Pancreas (tissue), 10 donors: ENCODE results near the gene ABCC8. TPM values are rescaled to one million over a fixed set of nuclear protein-coding genes. Genes with fewer than 3 reads are reported as not detected.

Source experiments
- ATAC-seq, 4 donors: fragments of 200-7000 bp; cut with Tn5 transposase; one replicate each; pipeline versions ENCODE4 v1.8.0 to v1.9.1; 2020; ENCODE audit warnings: mild to moderate bottlenecking in 4 of 4, moderate library complexity in 4 of 4
- DNase-seq, 6 donors: peaks; one replicate each; pipeline ENCODE4 v3.0.0-alpha.2; 2020
- FAIRE-seq: peaks from 2 replicates; lab custom pipeline; 2012; peaks lifted over from hg19 to GRCh38; lab: Jason Lieb, UNC
- H3K27ac ChIP-seq, 4 donors: fragments of 200-600 bp; sonication (generic); 1 replicate in 3 of 4; 2 replicates in 1 of 4; pipeline versions ENCODE4 v1.5.0 to v1.8.0; 2020
- H3K27me3 ChIP-seq, 4 donors: fragments of 200-600 bp; one replicate each; pipeline ENCODE4 v1.8.0; 2021
- H3K36me3 ChIP-seq, 3 donors: fragments of 200-600 bp; sonication (generic) in 1 of 3; one replicate each; pipeline versions ENCODE4 v1.5.0 to v1.8.0; 2020 to 2021
- H3K4me1 ChIP-seq, 3 donors: fragments of 200-600 bp; one replicate each; pipeline ENCODE4 v1.8.0; 2021
- H3K4me3 ChIP-seq, 4 donors: fragments of 200-600 bp; sonication (generic) in 2 of 4; one replicate each; pipeline versions ENCODE4 v1.5.0 to v1.8.0; 2020 to 2021
- H3K9me3 ChIP-seq, 4 donors: fragments of 200-600 bp; one replicate each; pipeline ENCODE4 v1.8.0; 2021
- WGBS, 2 donors: extraction: QIAGEN DNeasy Blood & Tissue Kit; methylation state at CpG; one replicate each; pipeline ENCODE4 v1.1.7; 2013; 5-methylcytosine and 5-hydroxymethylcytosine counted together
- intact Hi-C, 3 donors: fragments of 100-400 bp; cut with DNase I; formaldehyde crosslinking; loops; one replicate each; pipeline versions ENCODE4 v1.11.1 to v1.14.2; 2022
- polyA plus RNA-seq, 2 donors: library from polyadenylated mRNA; stranded (reverse); fragments of 200-250 nt; gene quantifications; one replicate each; pipeline ENCODE4 v1.2.3, GENCODE V29; 2013
- total RNA-seq, 6 donors: library from RNA; stranded (reverse); fragmentation: NEBNext Ultra II Directional in 4 of 6; extraction: Animal tissue kit (Norgen Biotek cat#: 25700) in 4 of 6; gene quantifications; one replicate each; pipeline versions ENCODE4 v1.2.1 to v1.2.4, GENCODE V29; 2021 to 2023
- TF ChIP-seq, protein P1 (sequence below), 4 donors: fragments of 200-600 bp; sonication (generic) in 3 of 4; IDR thresholded peaks; one replicate each; pipeline versions ENCODE4 v1.5.0 to v1.8.0; 2021; ENCODE audit warnings: antibody characterized with exemption in 4 of 4
- donor health status: healthy with polysubstance abuse.
- donor health status: DM: no; HTN: no; CAD: no; lungs with moderate emphysema.
- donor health status: DM: no; HTN: no; CAD: no.
- donor health status: control.
- donor health status: control.
- donor health status: Bipolar disorder and iron deficiency.
- donor health status: DM: yes; HTN: yes; CAD: no.
- donor health status: DM: no; HTN: no; CAD: no.
- donor health status: DM: no; HTN: no; CAD: no.
- donor health status: DM: yes; HTN: yes; CAD: no.

Gene ABCC8
- total and polyA plus RNA-seq, 8 donors, result 14.9 to 917 (median 53.2) TPM

DNA sequence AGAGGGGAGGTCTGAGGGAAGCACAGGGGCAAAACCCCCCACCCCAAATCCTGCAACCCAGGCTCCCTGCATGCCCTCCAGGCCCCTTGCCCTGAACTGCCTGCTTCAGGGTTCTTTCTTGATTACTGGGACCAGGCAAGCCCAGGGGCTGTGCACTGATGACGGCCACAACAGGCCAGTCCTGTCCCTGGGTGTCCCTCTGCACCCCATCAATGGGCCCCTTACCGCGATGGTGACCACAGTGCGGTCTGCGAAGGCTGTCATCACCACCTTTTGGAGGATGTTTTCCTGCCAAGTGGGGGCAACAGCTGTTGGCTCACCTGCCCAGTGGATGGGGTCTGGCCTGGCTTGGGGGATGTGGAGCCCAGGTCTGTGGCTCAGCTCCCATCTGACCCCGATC is 83.2 kb downstream of the ABCC8 start:
- FAIRE-seq, result no peak
- intact Hi-C loops, result loop anchor here in 1 of 3 donors (10.0 kb wide), 1 partner anchor 101 kb away; no protein-coding TSS in a partner anchor
- WGBS, 2 donors, result 91 to 97% methylated on average over 6 of the region's 6 CpGs

DNA sequence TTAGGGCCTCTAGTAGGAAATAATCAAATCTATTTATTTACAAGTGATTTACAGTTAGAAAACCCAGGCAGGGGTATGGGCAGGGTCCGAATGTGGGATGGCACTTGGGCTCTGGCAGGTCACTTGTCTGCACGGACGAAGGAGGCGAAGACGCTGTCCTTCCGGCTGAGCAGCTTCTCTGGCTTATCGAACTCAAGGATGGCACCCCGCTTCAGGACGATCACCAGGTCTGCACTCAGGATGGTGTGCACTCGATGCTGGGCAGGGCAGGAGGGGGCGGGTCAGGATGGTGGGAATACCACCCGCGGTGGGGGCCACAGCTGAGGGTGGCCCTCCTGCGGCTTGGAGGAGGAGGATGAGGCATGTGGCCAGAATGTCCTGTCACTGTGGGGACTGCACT is 83.8 kb downstream of the ABCC8 start:
- no peaks in the 10 kb centered on the region for H3K36me3 ChIP-seq
- H3K9me3 ChIP-seq, result no peaks in the 10 kb centered on the region
- intact Hi-C loops, result loop anchor here in 1 of 3 donors (10.0 kb wide), 1 partner anchor 102 kb away; no protein-coding TSS in a partner anchor
- WGBS, 2 donors, result 89 to 92% methylated on average over 11 to 14 of the region's 14 CpGs
- DNase-seq (no peak), FAIRE-seq (no peak), ATAC-seq (no peak)
- H3K27ac ChIP-seq, result no peak overlapping the region
- H3K27me3 ChIP-seq, result no peaks in the 10 kb centered on the region
- H3K4me1 ChIP-seq, result peaks cover 0 to 4% (median 0%) of the 10 kb centered on the region in 3 donors
- no peak overlapping the region for H3K4me3 ChIP-seq
- TF ChIP-seq, protein P1, sequence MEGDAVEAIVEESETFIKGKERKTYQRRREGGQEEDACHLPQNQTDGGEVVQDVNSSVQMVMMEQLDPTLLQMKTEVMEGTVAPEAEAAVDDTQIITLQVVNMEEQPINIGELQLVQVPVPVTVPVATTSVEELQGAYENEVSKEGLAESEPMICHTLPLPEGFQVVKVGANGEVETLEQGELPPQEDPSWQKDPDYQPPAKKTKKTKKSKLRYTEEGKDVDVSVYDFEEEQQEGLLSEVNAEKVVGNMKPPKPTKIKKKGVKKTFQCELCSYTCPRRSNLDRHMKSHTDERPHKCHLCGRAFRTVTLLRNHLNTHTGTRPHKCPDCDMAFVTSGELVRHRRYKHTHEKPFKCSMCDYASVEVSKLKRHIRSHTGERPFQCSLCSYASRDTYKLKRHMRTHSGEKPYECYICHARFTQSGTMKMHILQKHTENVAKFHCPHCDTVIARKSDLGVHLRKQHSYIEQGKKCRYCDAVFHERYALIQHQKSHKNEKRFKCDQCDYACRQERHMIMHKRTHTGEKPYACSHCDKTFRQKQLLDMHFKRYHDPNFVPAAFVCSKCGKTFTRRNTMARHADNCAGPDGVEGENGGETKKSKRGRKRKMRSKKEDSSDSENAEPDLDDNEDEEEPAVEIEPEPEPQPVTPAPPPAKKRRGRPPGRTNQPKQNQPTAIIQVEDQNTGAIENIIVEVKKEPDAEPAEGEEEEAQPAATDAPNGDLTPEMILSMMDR (IDR thresholded peaks at IDR 0.05), result no peak

More for the DNA sequence above, 83.2 kb downstream of the ABCC8 start:
- no peak overlapping the region for H3K4me3 ChIP-seq
- peaks cover 0 to 4% (median 0%) of the 10 kb centered on the region in 3 donors for H3K4me1 ChIP-seq
- no peak for DNase-seq
- H3K27me3 ChIP-seq, result no peaks in the 10 kb centered on the region
- TF ChIP-seq, protein P1 (IDR thresholded peaks at IDR 0.05), result no peak
- H3K36me3 ChIP-seq, result no peaks in the 10 kb centered on the region
- no peaks in the 10 kb centered on the region for H3K9me3 ChIP-seq
- no peak overlapping the region for H3K27ac ChIP-seq
- no peak for ATAC-seq

DNA sequence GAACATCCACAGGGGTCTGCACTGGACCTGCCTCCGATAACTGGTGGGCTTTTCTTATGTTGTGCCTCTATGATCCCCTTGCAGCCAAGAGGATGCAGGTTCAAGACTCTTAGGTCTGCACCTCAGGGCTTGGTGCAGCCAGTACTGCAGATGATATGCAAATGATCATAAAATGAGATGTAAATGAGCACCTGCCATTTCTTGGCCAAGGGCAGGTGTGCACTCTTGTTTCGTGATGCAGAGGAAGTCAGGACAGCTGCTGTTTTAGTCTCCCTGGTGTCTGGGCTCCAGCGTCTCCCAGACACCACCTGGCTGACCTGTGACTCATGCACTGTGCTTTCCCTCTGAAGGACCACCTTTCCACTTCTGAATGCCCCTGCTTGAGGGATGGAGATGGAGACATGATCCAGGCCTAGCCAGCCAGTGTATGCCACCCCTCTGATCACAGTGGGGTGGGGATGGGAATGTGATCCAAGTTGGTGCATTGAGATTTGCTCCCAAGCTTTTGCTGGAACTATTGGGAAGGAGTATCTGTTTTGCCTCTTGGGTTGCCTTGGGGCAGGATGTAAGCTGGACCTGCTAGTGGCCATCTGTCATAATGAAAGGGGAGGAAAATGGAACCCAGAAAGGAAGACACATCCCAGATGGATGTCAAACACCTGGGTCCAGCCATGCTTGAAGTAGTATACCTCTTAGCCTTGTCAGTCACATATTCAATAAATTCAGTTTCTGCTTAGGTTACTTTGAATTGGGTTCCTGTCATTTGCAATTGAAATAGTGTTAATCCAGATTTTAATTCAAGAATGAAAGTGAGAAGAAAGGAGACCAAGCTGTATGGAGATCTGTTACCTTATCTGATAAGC is 84.9 kb downstream of the ABCC8 start:
- FAIRE-seq, result no peak
- H3K36me3 ChIP-seq, result no peaks in the 10 kb centered on the region
- 83 to 89% methylated on average over 3 of the region's 3 CpGs for WGBS, 2 donors
- TF ChIP-seq, protein P1 (IDR thresholded peaks at IDR 0.05), result no peak
- no peak for ATAC-seq
- H3K4me3 ChIP-seq, result no peak overlapping the region
- no peaks in the 10 kb centered on the region for H3K9me3 ChIP-seq
- peaks cover 0 to 4% (median 0%) of the 10 kb centered on the region in 3 donors for H3K4me1 ChIP-seq
- no peaks in the 10 kb centered on the region for H3K27me3 ChIP-seq
- no peak for DNase-seq
- intact Hi-C loops, result loop anchor here in 1 of 3 donors (10.0 kb wide), 1 partner anchor 103 kb away; no protein-coding TSS in a partner anchor
- no peak overlapping the region for H3K27ac ChIP-seq

DNA sequence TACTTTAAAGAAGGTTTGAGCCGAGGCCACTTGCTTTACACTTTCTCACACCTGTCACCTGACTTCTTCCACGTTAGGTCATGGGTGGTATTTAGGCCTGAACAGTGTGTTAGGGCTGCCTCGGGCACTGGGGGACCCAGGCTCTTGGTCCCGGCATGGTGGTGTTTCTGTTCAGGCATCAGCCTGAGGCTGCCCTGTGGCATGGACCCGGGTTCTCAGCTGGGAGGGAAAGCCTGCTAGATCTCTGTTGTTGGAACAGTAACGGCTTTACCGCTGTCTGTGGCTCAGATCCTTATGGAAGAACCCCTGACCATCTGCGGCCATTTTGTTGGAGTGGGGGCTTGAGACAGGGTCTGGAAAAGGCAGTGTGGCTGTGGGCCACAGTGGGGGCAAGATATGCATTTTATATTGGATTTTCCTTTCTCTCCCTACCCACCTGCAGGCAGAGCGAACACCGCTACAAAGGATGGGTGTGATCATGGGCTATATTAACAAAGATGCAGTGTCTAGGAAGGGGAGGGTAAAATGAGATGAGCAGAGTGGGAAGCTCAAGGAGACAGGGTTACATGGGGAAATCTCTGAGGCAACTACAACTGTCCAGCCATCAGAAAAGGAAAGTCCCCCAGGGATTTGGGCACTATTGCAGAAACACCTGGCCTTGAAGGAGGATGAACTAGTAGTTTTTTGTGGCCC is 86.5 kb downstream of the ABCC8 start:
- WGBS, 2 donors, result 52 to 54% methylated on average over 10 of the region's 10 CpGs
- Histone ChIP-seq H3K27me3 (no peaks in the 10 kb centered on the region), H3K27ac (peak overlapping the region in 3 of 4 donors; percentile 52 to 79 (median 64)), H3K4me1 (peaks cover 0 to 6% (median 4%) of the 10 kb centered on the region in 3 donors), H3K9me3 (no peaks in the 10 kb centered on the region), H3K36me3 (no peaks in the 10 kb centered on the region), H3K4me3 (peak overlapping the region in 3 of 4 donors; percentile 31 to 59 (median 55))
- DNase-seq, result peak in 1 of 6 donors; percentile 25
- intact Hi-C loops, result loop anchor here in 1 of 3 donors (10.0 kb wide), 1 partner anchor 105 kb away; no protein-coding TSS in a partner anchor
- FAIRE-seq, result no peak
- TF ChIP-seq, protein P1 (IDR thresholded peaks at IDR 0.05), result no peak
- ATAC-seq, result no peak
